NCI-H2171 treated with DMSO at 0.1 percent for 48 hours (cell line): ENCODE measurements around the gene WDSUB1.

ENCODE experiments used
- DNase-seq: peaks from one replicate; lab custom pipeline; 2025; lab: John Stamatoyannopoulos, UW

The WDSUB1 gene

GRCh38 chr2:159266554-159266953 lies 19.9 kb downstream of the WDSUB1 start:
- DNase-seq = no peak

- DNase-seq = no peak
These were observed 21.3 kb downstream of the WDSUB1 start for GRCh38 chr2:159265171-159265576.

- DNase-seq = no peak
These were observed 23.6 kb downstream of the WDSUB1 start for GRCh38 chr2:159262904-159263303.

GRCh38 chr2:159262226-159262625 lies 24.3 kb downstream of the WDSUB1 start:
- DNase-seq = no peak

GRCh38 chr2:159256159-159256558 lies 30.3 kb downstream of the WDSUB1 start:
- DNase-seq = no peak

GRCh38 chr2:159252905-159253304 lies 33.6 kb downstream of the WDSUB1 start:
- DNase-seq = no peak

GRCh38 chr2:159251296-159252173 lies 35.0 kb downstream of the WDSUB1 start:
- DNase-seq = no peak

GRCh38 chr2:159249990-159250715 lies 36.4 kb downstream of the WDSUB1 start:
- DNase-seq = peak; percentile 38

GRCh38 chr2:159246325-159246988 lies 40.0 kb downstream of the WDSUB1 start:
- no peak for DNase-seq

GRCh38 chr2:159243529-159243928 lies 43.0 kb downstream of the WDSUB1 start:
- DNase-seq = no peak

GRCh38 chr2:159234868-159235267 lies 51.6 kb downstream of the WDSUB1 start:
- no peak for DNase-seq

GRCh38 chr2:159232456-159233170 lies 53.9 kb downstream of the WDSUB1 start:
- no peak for DNase-seq

GRCh38 chr2:159230145-159230877 lies 56.2 kb downstream of the WDSUB1 start:
- no peak for DNase-seq

- DNase-seq = no peak
These were observed 56.9 kb downstream of the WDSUB1 start for GRCh38 chr2:159229476-159230144.

- DNase-seq = peak; percentile 5
These were observed 58.4 kb downstream of the WDSUB1 start for GRCh38 chr2:159228081-159228581.

- DNase-seq = no peak
These were observed 59.0 kb downstream of the WDSUB1 start for GRCh38 chr2:159227467-159227866.

- DNase-seq = no peak
These were observed 59.7 kb downstream of the WDSUB1 start for GRCh38 chr2:159226608-159227385.

- no peak for DNase-seq
These were observed 60.4 kb downstream of the WDSUB1 start for GRCh38 chr2:159226059-159226461.
